ENCODE measurements around the gene TSEN54.

The TSEN54 gene

DNA sequence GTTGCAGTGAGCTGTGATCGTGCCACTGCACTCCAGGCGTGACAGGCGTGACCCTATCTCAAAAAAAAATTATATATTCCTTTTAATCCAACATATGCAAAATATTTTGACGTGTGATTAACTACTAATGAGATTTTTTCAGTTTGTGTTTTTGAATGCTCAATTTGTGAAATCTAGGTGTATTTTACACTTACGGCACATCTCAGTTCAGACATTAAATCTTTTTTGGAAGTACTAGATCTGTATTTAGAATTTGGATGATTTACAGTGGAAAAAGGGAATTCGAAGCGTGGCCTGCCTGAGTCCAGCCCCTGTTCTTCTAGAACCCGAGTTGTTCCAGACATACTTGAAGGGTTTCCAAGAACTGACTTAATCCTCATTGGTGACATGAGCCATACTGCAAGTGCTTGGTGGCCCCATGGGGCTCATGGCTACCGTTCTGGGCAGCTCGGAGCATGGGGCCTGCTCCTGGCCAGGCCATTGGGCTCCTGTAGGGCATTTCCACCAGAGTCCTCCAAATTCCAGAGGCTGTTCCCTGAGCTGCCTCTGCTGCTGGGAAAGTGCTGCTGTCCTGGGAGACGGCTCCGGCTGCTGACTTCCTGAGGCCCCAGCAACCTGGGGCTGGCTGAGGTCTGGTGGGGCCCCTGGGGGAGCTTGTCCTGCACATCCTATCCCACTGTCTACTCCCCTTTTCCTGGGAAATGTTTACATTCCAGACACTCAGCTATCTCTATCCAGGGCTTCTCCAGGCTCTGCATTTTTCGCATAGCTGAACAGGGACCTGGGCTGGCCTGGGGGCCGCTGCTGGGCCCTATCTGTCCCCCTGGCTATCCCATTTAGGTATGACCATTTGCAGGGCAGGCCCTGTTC, 36.3 kb downstream of the TSEN54 start:
- in situ Hi-C loops (cut with HindIII; ENCODE audit: low sequenced_read_pairs), result no loop called here
- DNase-seq (ENCODE audit: low read depth), result no peak
- TF ChIP-seq, protein P1, sequence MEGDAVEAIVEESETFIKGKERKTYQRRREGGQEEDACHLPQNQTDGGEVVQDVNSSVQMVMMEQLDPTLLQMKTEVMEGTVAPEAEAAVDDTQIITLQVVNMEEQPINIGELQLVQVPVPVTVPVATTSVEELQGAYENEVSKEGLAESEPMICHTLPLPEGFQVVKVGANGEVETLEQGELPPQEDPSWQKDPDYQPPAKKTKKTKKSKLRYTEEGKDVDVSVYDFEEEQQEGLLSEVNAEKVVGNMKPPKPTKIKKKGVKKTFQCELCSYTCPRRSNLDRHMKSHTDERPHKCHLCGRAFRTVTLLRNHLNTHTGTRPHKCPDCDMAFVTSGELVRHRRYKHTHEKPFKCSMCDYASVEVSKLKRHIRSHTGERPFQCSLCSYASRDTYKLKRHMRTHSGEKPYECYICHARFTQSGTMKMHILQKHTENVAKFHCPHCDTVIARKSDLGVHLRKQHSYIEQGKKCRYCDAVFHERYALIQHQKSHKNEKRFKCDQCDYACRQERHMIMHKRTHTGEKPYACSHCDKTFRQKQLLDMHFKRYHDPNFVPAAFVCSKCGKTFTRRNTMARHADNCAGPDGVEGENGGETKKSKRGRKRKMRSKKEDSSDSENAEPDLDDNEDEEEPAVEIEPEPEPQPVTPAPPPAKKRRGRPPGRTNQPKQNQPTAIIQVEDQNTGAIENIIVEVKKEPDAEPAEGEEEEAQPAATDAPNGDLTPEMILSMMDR (IDR thresholded peaks at IDR 0.05; ENCODE audit: low read depth, low read length, missing control alignments), result no peak
- no peak overlapping the region for H3K4me3 ChIP-seq (ENCODE audit: low read depth, low read length)

DNA sequence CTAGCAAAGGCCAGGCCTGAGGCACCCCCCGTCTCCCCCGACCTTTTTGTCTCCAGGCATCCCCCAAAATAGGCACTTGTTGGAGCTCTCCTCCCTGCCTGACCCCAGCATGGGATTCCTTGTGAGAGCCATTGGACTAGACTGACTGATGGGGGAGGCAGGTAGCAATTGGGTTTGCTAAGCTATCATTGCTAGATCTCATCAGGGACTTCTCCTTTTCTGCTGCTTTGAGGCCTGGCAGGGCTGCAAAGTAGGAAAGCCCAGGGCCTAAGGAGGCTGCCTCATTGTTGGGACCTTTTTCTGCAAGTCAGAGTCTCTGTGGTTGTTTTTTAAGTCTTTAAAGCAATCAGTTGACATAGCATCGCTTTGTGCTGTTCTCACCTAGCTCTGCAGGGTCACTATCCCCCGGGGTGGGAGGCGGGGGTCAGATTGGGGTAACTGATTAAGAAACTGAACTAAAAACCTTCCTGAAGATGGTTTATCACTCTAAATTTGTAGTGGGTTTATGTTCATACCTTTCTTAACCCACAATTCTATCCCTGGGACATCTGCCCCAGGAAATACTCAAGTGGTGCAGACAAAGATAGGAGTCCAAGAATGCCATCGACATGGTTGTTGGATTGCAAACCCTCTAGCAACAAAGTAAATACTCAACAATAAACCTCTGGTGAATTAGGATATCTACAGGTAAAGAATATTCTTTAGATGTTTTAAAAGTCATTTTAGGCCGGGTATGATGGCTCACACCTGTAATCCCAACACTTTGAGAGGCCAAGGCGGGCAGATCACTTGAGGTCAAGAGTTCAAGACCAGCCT, 37.2 kb downstream of the TSEN54 start:
- no peak for DNase-seq (ENCODE audit: low read depth)
- in situ Hi-C loops (cut with HindIII; ENCODE audit: low sequenced_read_pairs), result no loop called here
- H3K4me3 ChIP-seq (ENCODE audit: low read depth, low read length), result no peak overlapping the region
- TF ChIP-seq, protein P1 (IDR thresholded peaks at IDR 0.05; ENCODE audit: low read depth, low read length, missing control alignments), result no peak

DNA sequence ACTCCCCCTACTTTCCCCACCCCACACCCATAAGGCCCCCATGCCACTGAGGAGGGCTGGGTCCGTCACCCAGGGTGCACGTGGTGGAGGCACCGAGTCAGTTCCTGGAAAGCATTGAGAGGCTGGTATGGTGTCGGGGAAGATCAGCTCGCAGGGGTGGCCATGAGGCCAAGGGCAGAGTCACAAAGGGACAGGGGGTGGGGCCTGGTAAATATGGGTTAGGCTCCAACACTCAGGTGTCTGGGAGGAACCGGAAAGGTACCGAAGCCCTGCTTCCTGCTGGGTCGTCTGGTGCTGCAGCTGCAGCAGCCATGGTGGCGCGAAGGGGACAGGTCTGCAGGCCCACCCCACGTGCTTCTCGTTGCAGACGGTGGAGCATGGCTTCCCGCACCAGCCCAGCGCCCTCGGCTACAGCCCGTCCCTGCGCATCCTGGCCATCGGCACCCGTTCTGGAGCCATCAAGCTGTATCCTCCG, 39.4 kb downstream of the TSEN54 start:
- DNase-seq (ENCODE audit: low read depth), result no peak
- TF ChIP-seq, protein P1 (IDR thresholded peaks at IDR 0.05; ENCODE audit: low read depth, low read length, missing control alignments), result no peak

DNA sequence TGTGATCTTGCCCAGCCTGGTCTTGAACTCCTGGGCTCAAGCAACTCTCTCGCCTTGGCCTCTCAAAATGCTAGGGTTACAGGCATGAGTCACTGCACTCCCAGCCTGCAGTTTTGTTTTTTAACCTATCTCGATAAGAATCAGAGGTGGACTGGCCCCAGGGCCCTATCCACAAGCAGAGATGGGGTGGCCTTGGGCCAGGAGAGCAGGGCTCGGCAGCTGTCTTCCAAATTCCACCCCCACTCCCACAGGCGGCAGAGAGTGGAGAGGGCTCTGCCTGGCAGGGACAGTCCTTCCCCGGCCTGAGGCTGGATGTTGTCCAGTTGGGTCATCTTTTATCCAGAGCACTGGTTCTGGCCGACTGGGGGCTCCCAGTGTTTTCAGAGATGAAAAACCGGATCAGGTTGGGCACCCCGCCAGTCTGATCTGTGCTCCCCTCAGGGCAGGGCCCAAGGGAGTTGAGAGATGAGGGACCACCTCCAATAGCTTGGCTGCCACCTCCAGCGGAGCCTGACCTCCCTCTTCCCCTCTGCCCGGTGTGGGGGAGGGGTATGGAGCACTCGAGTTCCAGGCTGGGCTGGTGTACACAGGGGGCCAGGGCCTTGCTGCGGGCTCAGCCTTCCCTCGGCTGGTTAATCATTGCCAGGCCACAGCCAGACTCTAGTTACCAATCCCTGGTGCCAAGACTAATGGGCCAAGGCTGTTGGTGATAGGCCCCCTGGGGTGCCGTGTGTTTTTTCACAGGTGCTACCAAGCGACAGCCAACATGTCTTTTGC, 40.9 kb downstream of the TSEN54 start:
- in situ Hi-C loops (cut with HindIII; ENCODE audit: low sequenced_read_pairs), result no loop called here
- TF ChIP-seq, protein P1 (IDR thresholded peaks at IDR 0.05; ENCODE audit: low read depth, low read length, missing control alignments), result no peak
- DNase-seq (ENCODE audit: low read depth), result no peak
- H3K4me3 ChIP-seq (ENCODE audit: low read depth, low read length), result no peak overlapping the region

More for the DNA sequence above, 39.4 kb downstream of the TSEN54 start:
- in situ Hi-C loops (cut with HindIII; ENCODE audit: low sequenced_read_pairs), result no loop called here
- H3K4me3 ChIP-seq (ENCODE audit: low read depth, low read length), result no peak overlapping the region

DNA sequence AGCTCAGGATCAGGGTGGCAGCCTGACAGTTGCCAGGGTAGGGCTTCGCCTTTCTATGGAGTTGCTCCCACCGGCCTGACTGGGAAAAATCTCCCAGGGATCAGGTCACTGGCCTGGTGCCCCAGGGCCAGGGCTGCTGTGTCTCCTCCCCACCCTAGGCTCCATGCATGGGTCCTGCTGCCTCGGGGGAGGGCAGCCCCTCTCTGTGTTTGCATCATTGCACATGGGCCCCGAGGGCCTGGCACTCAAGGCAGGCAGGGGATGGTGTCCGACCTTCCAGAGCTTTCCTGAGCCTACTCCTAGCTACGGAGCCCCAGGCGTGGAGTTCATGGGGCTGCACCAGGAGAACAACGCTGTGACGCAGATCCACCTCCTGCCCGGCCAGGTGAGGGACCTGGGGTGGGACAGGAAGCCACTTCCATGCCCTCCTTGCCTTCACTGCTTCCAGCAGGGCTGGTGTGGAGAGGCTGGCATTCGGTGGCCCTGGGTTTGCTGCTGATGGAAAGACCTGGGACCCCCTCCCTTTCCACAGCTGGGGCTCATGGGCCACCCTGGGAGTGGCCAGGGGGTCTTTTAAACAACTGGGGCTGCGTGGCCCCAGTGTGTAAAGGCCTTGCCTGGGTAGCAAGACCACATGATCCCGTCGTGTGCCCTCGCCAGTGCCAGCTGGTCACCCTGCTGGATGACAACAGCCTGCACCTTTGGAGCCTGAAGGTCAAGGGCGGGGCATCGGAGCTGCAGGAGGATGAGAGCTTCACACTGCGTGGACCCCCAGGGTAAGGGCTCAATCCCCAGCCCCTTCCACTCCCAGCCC, 41.7 kb downstream of the TSEN54 start:
- no peak overlapping the region for H3K4me3 ChIP-seq (ENCODE audit: low read depth, low read length)
- no peak for DNase-seq (ENCODE audit: low read depth)
- TF ChIP-seq, protein P1 (IDR thresholded peaks at IDR 0.05; ENCODE audit: low read depth, low read length, missing control alignments), result no peak
- in situ Hi-C loops (cut with HindIII; ENCODE audit: low sequenced_read_pairs), result no loop called here
